ENCODE data around the gene PPP1R9B.
A peak's percentile ranks its signal among the peaks of the same experiment; 100 is the strongest.

The PPP1R9B gene

GRCh38 chr17:50172936-50173334, 22.5 kb upstream of the PPP1R9B start:
- Mint-ChIP-seq H3K27ac (no peak overlapping the region), H3K27me3 (ENCODE audit: low read depth) (no peaks in the 10 kb centered on the region), H3K4me3 (no peak overlapping the region), H3K9me3 (no peaks in the 10 kb centered on the region), H3K36me3 (ENCODE audit: low read depth) (no peaks in the 10 kb centered on the region), H3K4me1 (ENCODE audit: low read depth) (peaks cover 18% of the 10 kb centered on the region)
- no peak for DNase-seq (ENCODE audit: low spot score)

DNA sequence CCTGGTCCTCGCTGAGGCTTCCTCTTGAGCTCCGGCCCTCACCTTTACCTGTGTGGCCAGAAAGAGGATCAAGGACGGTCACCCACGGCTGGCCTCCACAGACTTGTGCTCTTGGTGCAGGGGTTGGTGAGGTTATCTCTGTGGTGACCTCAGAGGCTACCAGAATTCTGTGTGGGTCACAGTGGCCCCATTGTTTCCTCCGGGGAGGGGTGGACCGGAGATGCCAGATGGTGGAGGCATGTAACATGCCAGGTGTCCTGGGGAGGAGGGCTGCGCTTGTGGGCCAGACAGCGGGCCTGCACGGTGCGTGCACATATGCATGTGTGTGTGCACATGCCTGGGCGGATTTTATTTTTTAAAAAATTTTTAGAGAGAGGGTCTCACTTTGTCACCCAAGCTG, 21.7 kb upstream of the PPP1R9B start:
- Mint-ChIP-seq H3K9me3 (no peaks in the 10 kb centered on the region), H3K4me3 (no peak overlapping the region), H3K27me3 (ENCODE audit: low read depth) (no peaks in the 10 kb centered on the region), H3K36me3 (ENCODE audit: low read depth) (no peaks in the 10 kb centered on the region), H3K4me1 (ENCODE audit: low read depth) (peaks cover 15% of the 10 kb centered on the region), H3K27ac (no peak overlapping the region)
- no peak for DNase-seq (ENCODE audit: low spot score)

DNA sequence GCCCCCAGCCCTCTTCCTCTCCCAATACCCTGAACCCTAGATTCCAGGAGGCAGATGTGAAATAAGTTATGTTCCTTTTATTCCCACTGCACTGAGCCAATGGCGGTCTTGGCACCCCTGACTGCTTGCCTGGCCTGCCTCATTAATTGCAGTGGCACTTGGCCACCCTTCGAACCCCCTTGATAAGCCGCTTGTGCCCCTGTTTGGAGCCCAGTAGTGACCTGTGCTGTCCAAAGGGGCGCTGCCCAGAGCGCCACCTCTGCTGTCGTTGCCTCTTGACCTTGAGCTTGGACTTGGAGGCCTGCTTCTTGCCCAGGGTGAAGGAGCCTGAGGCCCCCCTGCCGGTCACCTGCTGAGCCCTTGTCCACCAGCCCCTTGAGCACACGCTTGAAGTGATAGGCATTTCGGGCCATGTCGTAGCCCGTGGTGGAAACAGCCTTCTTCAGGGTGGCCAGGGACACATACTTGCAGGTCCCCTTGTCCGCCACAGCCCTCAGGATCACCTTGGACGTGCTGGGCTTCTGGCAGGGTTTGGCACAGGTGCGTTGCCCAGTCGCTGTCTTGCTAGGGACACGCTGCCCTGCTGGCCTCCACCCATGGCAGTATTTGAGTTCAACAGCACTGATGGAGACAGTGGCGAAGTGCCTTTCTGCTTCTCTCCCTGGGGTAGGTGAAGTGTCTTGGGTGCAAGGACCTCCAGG, 21.0 kb upstream of the PPP1R9B start:
- Mint-ChIP-seq H3K9me3 (no peaks in the 10 kb centered on the region), H3K27ac (no peak overlapping the region), H3K36me3 (ENCODE audit: low read depth) (no peaks in the 10 kb centered on the region), H3K4me1 (ENCODE audit: low read depth) (peaks cover 15% of the 10 kb centered on the region), H3K27me3 (ENCODE audit: low read depth) (no peaks in the 10 kb centered on the region), H3K4me3 (no peak overlapping the region)
- DNase-seq (ENCODE audit: low spot score) = no peak

DNA sequence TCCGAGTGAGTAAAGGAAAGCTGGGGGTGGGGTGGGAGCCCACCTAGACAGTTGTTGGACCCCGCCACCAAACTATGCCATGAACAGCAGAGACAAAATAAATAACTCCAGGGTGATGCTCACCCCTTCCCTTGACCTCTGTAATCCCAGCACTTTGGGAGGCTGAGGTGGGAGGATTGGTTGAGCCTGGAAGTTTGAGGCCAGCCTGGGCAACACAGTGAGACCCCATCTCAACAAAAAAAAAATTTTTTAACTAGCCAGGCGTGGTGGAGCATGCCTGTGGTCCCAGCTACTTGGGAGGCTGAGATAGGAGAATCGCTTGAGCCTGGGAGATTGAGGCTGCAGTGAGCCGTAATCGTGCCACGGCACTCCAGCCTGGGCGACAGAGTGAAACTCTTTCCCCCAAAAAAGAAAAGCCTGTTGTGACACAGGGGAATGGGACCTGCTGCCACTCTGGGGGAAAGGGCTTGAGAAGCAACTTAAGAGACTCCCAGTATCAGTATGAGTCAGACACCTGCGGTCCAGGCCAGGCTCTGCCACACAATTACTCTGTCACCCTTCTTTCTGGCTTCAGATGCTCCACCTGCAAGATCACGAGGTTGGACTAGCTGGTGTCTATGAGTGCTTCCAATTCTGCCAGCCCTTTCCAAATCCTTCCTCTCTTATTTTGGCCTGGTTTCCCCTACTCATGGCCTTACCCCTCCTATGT, 20.3 kb upstream of the PPP1R9B start:
- DNase-seq (ENCODE audit: low spot score) = no peak
- no peaks in the 10 kb centered on the region for H3K27me3 Mint-ChIP-seq (ENCODE audit: low read depth)

GRCh38 chr17:50169881-50170459, 19.5 kb upstream of the PPP1R9B start:
- H3K27ac Mint-ChIP-seq = no peak overlapping the region
- peaks cover 15% of the 10 kb centered on the region for H3K4me1 Mint-ChIP-seq (ENCODE audit: low read depth)
- no peak for DNase-seq (ENCODE audit: low spot score)
- H3K9me3 Mint-ChIP-seq = no peaks in the 10 kb centered on the region
- no peak overlapping the region for H3K4me3 Mint-ChIP-seq
- no peaks in the 10 kb centered on the region for H3K36me3 Mint-ChIP-seq (ENCODE audit: low read depth)
- no peaks in the 10 kb centered on the region for H3K27me3 Mint-ChIP-seq (ENCODE audit: low read depth)

More for the DNA sequence above, 20.3 kb upstream of the PPP1R9B start:
- Mint-ChIP-seq H3K36me3 (ENCODE audit: low read depth) (no peaks in the 10 kb centered on the region), H3K9me3 (no peaks in the 10 kb centered on the region), H3K4me1 (ENCODE audit: low read depth) (peaks cover 15% of the 10 kb centered on the region), H3K4me3 (no peak overlapping the region), H3K27ac (no peak overlapping the region)

DNA sequence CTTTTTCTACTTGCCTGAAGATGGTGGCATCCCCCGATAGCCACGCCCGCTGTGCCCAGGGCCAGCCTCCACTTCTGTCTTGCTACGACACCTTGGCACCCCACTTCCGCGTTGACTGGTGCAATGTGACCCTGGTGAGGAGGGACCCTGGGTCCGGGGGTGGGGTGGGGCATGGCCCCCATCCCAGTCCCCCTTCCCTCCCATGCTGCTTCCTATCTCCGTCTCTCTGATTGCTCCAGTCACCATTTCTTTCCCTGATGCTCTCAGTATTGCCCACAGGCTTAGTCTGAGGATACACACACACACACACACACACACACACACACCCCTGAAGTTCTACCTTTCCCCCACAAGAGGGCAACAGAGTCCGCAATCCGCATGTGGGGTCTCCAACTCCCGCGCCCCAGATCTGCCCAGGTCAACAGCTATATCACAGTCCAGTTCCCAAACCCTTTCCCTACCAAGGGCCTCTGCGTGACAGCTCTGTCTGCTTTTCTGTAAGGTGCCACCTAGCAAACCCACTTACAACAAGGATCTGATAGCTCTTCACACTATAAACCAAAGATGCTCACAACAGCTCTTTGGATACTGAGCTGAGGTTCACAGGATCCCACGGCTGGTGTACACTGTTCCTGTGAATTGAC, 18.8 kb upstream of the PPP1R9B start:
- peak overlapping the region; percentile 65 for H3K4me3 Mint-ChIP-seq
- peaks cover 15% of the 10 kb centered on the region for H3K4me1 Mint-ChIP-seq (ENCODE audit: low read depth)
- H3K9me3 Mint-ChIP-seq = no peaks in the 10 kb centered on the region

GRCh38 chr17:50168319-50168718, 17.8 kb upstream of the PPP1R9B start:
- H3K27ac Mint-ChIP-seq = peak overlapping the region; percentile 70
- H3K36me3 Mint-ChIP-seq (ENCODE audit: low read depth) = no peaks in the 10 kb centered on the region
- H3K4me1 Mint-ChIP-seq (ENCODE audit: low read depth) = peaks cover 19% of the 10 kb centered on the region
- H3K4me3 Mint-ChIP-seq = no peak overlapping the region
- H3K9me3 Mint-ChIP-seq = no peaks in the 10 kb centered on the region
- DNase-seq (ENCODE audit: low spot score) = no peak
- H3K27me3 Mint-ChIP-seq (ENCODE audit: low read depth) = no peaks in the 10 kb centered on the region

More for the DNA sequence above, 18.8 kb upstream of the PPP1R9B start:
- peak; percentile 60 for DNase-seq (ENCODE audit: low spot score)
- Mint-ChIP-seq H3K27ac (peak overlapping the region; percentile 70), H3K36me3 (ENCODE audit: low read depth) (no peaks in the 10 kb centered on the region), H3K27me3 (ENCODE audit: low read depth) (no peaks in the 10 kb centered on the region)

DNA sequence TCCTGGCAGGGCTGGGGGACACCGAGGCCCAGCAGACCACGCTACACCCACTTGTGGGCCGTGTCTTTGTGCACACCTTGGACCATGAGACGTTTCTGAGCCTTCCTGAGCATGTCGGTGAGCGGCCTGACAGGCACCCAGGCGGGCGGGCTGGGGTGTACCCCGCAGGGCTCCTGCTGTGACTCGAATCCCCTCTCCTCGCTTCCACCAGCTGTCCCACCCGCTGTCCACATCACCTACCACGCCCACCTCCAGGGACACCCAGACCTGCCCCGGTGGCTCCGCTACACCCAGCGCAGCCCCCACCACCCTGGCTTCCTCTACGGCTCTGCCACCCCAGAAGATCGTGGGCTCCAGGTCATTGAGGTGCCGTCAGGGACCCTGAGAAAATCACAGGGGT, 16.9 kb upstream of the PPP1R9B start:
- DNase-seq (ENCODE audit: low spot score) = no peak
- Mint-ChIP-seq H3K9me3 (peaks cover 4% of the 10 kb centered on the region), H3K27ac (no peak overlapping the region), H3K36me3 (ENCODE audit: low read depth) (no peaks in the 10 kb centered on the region), H3K4me3 (no peak overlapping the region), H3K4me1 (ENCODE audit: low read depth) (peaks cover 22% of the 10 kb centered on the region), H3K27me3 (ENCODE audit: low read depth) (no peaks in the 10 kb centered on the region)

DNA sequence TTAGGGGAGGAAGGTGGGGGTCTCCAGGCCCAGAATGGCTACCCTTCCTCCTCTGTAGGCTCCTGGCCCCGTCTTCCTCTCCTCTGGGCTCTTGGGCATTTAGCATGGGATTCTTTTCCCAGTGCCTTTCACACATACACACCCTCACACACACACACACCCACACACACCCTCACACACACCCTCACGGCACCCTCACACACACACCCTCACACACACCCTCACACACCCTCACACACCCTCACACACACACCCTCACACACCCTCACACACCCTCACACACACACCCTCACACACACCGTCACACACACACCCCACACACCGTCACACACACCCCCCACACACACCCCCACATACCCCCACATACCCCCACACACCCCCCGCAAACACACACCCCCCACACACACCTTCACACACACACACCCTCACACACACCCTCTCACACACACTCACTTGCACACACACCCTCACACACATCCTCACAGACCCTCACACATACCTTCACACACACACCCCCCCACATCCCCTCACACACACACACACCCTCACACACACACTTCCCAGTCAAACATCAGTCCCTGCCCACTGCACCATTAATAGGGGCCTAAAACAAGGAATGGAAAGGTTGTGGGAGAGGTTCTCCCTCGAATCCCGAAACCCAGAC, 16.2 kb upstream of the PPP1R9B start:
- Mint-ChIP-seq H3K27ac (no peak overlapping the region), H3K9me3 (peaks cover 5% of the 10 kb centered on the region), H3K27me3 (ENCODE audit: low read depth) (no peaks in the 10 kb centered on the region), H3K4me3 (no peak overlapping the region), H3K4me1 (ENCODE audit: low read depth) (peaks cover 29% of the 10 kb centered on the region), H3K36me3 (ENCODE audit: low read depth) (peaks cover 1% of the 10 kb centered on the region)
- no peak for DNase-seq (ENCODE audit: low spot score)

DNA sequence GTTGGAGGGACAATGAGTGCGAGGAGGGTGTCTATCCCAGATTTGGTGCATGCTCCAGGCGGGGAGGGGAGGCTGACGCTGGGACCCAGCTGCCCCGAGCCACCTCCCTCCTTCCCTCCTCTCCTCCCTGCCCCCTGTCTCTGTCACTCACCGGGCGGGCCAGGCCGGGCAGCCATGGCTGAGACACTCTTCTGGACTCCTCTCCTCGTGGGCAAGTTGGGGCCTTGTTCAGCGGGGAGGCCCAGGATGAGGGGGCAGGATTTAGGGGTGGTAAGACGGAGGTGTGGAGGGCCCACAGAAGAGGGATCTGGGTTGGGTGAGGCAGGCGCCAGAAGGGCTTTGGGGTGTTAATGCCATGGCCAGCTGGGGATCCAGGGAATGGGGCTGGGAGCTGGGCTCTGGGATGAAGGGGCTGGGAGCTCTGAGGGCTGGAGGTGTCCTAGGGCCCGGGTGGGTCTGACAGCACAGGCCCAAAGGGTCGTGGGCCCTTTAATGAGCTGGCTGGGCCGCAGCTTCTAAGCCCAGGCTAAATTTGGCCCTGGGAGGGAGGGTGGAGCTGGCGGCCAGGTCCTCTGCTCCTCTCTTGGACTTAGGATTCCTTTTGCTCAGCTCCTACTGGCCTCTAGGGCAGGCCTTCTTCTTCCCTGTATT, 15.5 kb upstream of the PPP1R9B start, which contains the start of gene SGCA:
SGCA (plus strand) TSS at position 139 of the 651 bp plus-strand sequence; CDS start at position 175, 36 bp downstream.
- Mint-ChIP-seq H3K9me3 (peaks cover 5% of the 10 kb centered on the region), H3K4me1 (ENCODE audit: low read depth) (peaks cover 29% of the 10 kb centered on the region), H3K4me3 (no peak within 1 kb of the TSS), H3K36me3 (ENCODE audit: low read depth) (peaks cover 1% of the 10 kb centered on the region), H3K27me3 (ENCODE audit: low read depth) (no peaks in the 10 kb centered on the region), H3K27ac (peak within 1 kb of the TSS; percentile 38)
- no peak for DNase-seq (ENCODE audit: low spot score)

DNA sequence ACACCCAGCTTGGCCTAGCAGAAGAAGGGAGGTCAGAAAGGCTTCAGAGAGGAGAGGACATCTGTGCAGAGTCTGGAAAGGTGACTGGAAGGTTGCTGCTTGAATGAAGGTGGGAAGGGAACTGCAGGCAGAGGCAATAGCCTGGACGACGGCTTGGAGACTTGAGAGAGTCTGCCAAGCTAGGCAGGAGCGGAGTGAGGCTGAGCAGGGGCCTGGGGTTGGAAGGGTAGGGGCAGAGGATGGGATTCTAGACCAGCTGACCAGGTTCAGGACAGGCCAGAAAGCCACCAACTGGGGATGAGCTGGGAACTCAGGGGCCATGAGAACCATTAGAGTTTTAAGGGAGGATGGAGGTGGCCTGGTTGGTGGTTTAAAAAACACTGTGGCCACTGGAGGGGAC, 15.0 kb upstream of the PPP1R9B start:
- no peak for DNase-seq (ENCODE audit: low spot score)
- no peaks in the 10 kb centered on the region for H3K27me3 Mint-ChIP-seq (ENCODE audit: low read depth)
- H3K36me3 Mint-ChIP-seq (ENCODE audit: low read depth) = peaks cover 1% of the 10 kb centered on the region
- H3K4me1 Mint-ChIP-seq (ENCODE audit: low read depth) = peaks cover 32% of the 10 kb centered on the region
- no peak overlapping the region for H3K4me3 Mint-ChIP-seq
- peak overlapping the region; percentile 38 for H3K27ac Mint-ChIP-seq
- peaks cover 5% of the 10 kb centered on the region for H3K9me3 Mint-ChIP-seq

- H3K27me3 Mint-ChIP-seq (ENCODE audit: low read depth) = peaks cover 2% of the 10 kb centered on the region
Observed at GRCh38 chr17:50165066-50165465, 14.6 kb upstream of the PPP1R9B start.

DNA sequence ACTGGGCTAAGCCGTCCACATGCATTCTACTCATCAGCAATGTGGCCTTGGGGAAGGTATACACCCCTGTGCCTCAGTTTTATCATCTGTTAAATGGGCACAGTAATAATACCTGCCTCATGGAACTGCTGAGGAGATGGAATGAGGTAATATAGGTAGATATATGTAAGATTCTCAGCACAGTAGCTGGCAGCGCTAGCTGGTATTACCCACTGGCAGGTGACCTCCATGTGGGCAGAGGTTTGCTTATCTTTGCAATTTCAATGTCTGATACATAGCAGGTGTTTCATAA, 14.2 kb upstream of the PPP1R9B start:
- no peak overlapping the region for H3K4me3 Mint-ChIP-seq
- no peak overlapping the region for H3K27ac Mint-ChIP-seq

More at GRCh38 chr17:50165066-50165465, 14.6 kb upstream of the PPP1R9B start:
- Mint-ChIP-seq H3K4me3 (no peak overlapping the region), H3K36me3 (ENCODE audit: low read depth) (peaks cover 1% of the 10 kb centered on the region), H3K4me1 (ENCODE audit: low read depth) (peaks cover 34% of the 10 kb centered on the region), H3K9me3 (peaks cover 5% of the 10 kb centered on the region), H3K27ac (peak overlapping the region; percentile 38)
- no peak for DNase-seq (ENCODE audit: low spot score)

More for the DNA sequence above, 14.2 kb upstream of the PPP1R9B start:
- Mint-ChIP-seq H3K9me3 (peaks cover 5% of the 10 kb centered on the region), H3K4me1 (ENCODE audit: low read depth) (peaks cover 36% of the 10 kb centered on the region), H3K27me3 (ENCODE audit: low read depth) (peaks cover 6% of the 10 kb centered on the region), H3K36me3 (ENCODE audit: low read depth) (peaks cover 1% of the 10 kb centered on the region)
- no peak for DNase-seq (ENCODE audit: low spot score)

Data from T-helper 2 cell treated with Interferon-gamma antibody and Interleukin-4, amounts not matched to agents 5 μg/mL and 100 μg/mL, for 36 hours (primary cell).